Effector memory CD4-positive, alpha-beta T cell (primary cell): ENCODE results near the gene URGCP.

ENCODE experiments used
- DNase-seq, 3 donors: peaks; one replicate each; pipeline ENCODE4 v3.0.0-alpha.2; 2020
- H3K27ac ChIP-seq: 2 replicates; pipeline ENCODE4 v1.7.0; 2013; ENCODE audit warnings: mild to moderate bottlenecking, low read length, moderate library complexity; ENCODE audit not compliant: insufficient read depth, poor library complexity, severe bottlenecking
- H3K27me3 ChIP-seq: replicated peaks from 2 replicates; pipeline ENCODE4 v1.7.0; 2013; ENCODE audit warnings: mild to moderate bottlenecking, low read length; ENCODE audit not compliant: insufficient read depth, control insufficient read depth, poor library complexity, severe bottlenecking
- H3K36me3 ChIP-seq: 2 replicates; pipeline ENCODE4 v1.7.0; 2013; ENCODE audit warnings: mild to moderate bottlenecking, low read length, moderate library complexity; ENCODE audit not compliant: control insufficient read depth, insufficient read depth
- H3K4me1 ChIP-seq: 2 replicates; pipeline ENCODE4 v1.7.0; 2013; ENCODE audit warnings: low read length, mild to moderate bottlenecking; ENCODE audit not compliant: control insufficient read depth, insufficient read depth, poor library complexity, severe bottlenecking
- H3K4me3 ChIP-seq: 2 replicates; pipeline ENCODE4 v1.7.0; 2013; ENCODE audit warnings: low read length, low read depth, mild to moderate bottlenecking; ENCODE audit not compliant: insufficient read depth, poor library complexity, severe bottlenecking
- H3K9me3 ChIP-seq: 2 replicates; pipeline ENCODE4 v1.7.0; 2013; ENCODE audit warnings: mild to moderate bottlenecking, low read length, moderate library complexity; ENCODE audit not compliant: control insufficient read depth

The URGCP gene

GRCh38 chr7:43868181-43868580 is 38.2 kb downstream of the URGCP start:
- H3K4me1 ChIP-seq: peaks cover 9% of the 10 kb centered on the region
- no peaks in the 10 kb centered on the region for H3K9me3 ChIP-seq
- peak overlapping the region; percentile 60 for H3K27ac ChIP-seq
- H3K4me3 ChIP-seq: peak overlapping the region; percentile 67
- H3K36me3 ChIP-seq: peaks cover 14% of the 10 kb centered on the region
- no peaks in the 10 kb centered on the region for H3K27me3 ChIP-seq
- DNase-seq: no peak

- H3K27ac ChIP-seq: no peak overlapping the region
- H3K4me1 ChIP-seq: peaks cover 9% of the 10 kb centered on the region
- DNase-seq: no peak
- no peaks in the 10 kb centered on the region for H3K27me3 ChIP-seq
- H3K4me3 ChIP-seq: no peak overlapping the region
- H3K36me3 ChIP-seq: peaks cover 14% of the 10 kb centered on the region
- H3K9me3 ChIP-seq: no peaks in the 10 kb centered on the region
Observed at GRCh38 chr7:43865277-43865676, 41.1 kb downstream of the URGCP start.

- Histone ChIP-seq H3K27ac (no peak overlapping the region), H3K27me3 (no peaks in the 10 kb centered on the region), H3K4me1 (peaks cover 9% of the 10 kb centered on the region), H3K9me3 (no peaks in the 10 kb centered on the region), H3K4me3 (no peak overlapping the region), H3K36me3 (peaks cover 14% of the 10 kb centered on the region)
- DNase-seq: no peak
Observed at GRCh38 chr7:43864126-43864525, 42.3 kb downstream of the URGCP start.

DNA sequence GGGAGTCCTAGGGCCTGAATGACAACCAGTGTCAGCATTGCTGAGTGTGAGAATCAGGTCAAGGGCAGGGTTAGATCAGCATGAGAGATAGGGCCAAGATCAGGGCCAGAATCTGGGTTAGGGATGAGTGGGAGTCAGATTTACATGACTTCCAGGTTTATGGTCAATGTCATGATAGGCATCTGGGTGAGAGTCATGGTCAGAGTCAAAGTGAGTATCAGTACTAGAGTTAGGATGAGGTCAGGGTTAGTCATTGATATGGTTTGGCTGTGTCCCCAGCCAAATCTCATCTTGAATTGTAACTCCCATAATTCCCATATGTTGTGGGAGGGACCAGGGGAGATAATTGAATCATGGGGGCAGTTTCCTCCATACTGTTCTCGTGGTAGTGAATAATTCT is 49.4 kb downstream of the URGCP start:
- no peak overlapping the region for H3K27ac ChIP-seq
- no peaks in the 10 kb centered on the region for H3K9me3 ChIP-seq
- no peaks in the 10 kb centered on the region for H3K36me3 ChIP-seq
- no peak overlapping the region for H3K4me3 ChIP-seq
- no peak for DNase-seq
- H3K4me1 ChIP-seq: no peaks in the 10 kb centered on the region
- no peaks in the 10 kb centered on the region for H3K27me3 ChIP-seq

GRCh38 chr7:43856316-43856715 is 50.1 kb downstream of the URGCP start:
- Histone ChIP-seq H3K36me3 (no peaks in the 10 kb centered on the region), H3K4me1 (no peaks in the 10 kb centered on the region), H3K27ac (no peak overlapping the region), H3K27me3 (no peaks in the 10 kb centered on the region), H3K9me3 (no peaks in the 10 kb centered on the region), H3K4me3 (no peak overlapping the region)
- DNase-seq: no peak

- no peaks in the 10 kb centered on the region for H3K36me3 ChIP-seq
- no peaks in the 10 kb centered on the region for H3K27me3 ChIP-seq
- H3K4me3 ChIP-seq: no peak overlapping the region
- no peaks in the 10 kb centered on the region for H3K4me1 ChIP-seq
- H3K9me3 ChIP-seq: no peaks in the 10 kb centered on the region
- H3K27ac ChIP-seq: no peak overlapping the region
- no peak for DNase-seq
Observed at GRCh38 chr7:43855176-43855575, 51.2 kb downstream of the URGCP start.

GRCh38 chr7:43851805-43852204 is 54.6 kb downstream of the URGCP start:
- DNase-seq: no peak
- no peaks in the 10 kb centered on the region for H3K27me3 ChIP-seq

DNA sequence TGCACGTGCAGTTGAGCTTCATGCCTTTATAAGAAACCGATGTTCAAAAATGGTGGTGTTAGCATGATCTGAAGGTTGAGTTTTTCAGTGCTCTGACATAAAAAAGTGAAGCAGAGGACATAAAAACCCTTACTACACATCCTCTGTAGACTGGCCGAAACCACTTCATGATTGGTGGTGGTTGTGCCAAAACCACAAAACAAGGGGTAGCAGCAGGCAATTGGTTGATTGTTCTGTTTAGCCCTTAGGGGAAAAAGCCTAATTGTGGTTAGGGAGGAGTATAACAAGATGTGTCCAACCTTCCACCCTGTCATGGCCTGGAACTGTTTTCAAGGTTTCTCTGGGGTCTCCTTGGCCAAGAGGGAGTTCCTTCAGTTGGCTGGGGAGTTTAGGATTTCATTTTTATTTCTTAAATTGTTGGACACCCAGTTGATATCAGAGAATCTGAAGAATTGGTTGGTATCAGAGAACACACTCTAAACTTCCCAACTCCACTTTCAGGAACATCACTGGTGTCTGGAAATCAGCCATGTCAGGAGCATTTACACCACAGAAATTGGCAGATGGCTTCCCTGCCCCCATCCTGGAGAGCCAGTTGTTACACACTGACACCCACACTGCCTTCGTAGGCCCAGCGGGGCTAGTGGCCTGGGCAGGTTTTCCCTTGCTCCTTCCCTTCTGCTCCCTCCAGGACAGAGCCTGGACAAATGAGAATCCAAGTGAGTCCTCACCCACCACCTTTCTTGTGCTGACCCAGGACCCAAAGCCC is 55.9 kb downstream of the URGCP start:
- Histone ChIP-seq H3K27me3 (no peaks in the 10 kb centered on the region), H3K4me1 (no peaks in the 10 kb centered on the region), H3K9me3 (no peaks in the 10 kb centered on the region), H3K36me3 (no peaks in the 10 kb centered on the region), H3K27ac (no peak overlapping the region), H3K4me3 (no peak overlapping the region)
- no peak for DNase-seq

More at GRCh38 chr7:43851805-43852204, 54.6 kb downstream of the URGCP start:
- no peaks in the 10 kb centered on the region for H3K36me3 ChIP-seq
- H3K9me3 ChIP-seq: no peaks in the 10 kb centered on the region
- no peaks in the 10 kb centered on the region for H3K4me1 ChIP-seq
- H3K27ac ChIP-seq: no peak overlapping the region
- H3K4me3 ChIP-seq: no peak overlapping the region

DNA sequence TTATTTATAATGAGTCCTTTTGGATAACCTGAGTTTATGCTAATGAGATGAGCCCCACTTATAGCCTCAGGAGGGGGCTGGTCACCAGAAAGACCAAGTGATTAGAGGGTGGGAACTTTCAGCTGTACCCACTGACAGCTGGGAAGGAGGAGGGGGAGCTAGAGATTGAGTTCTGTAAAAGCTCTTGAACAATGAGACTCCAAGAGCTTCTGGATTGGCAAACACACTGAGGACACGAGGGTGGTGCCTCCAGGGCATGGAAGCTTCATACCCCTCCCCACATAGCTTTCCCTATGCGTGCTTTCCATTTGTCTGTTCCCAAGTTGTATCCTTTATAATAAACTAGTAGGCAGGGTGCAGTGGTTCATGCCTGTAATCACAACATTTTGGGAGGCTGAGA is 57.3 kb downstream of the URGCP start:
- Histone ChIP-seq H3K27ac (no peak overlapping the region), H3K4me3 (no peak overlapping the region), H3K4me1 (no peaks in the 10 kb centered on the region), H3K36me3 (no peaks in the 10 kb centered on the region), H3K27me3 (no peaks in the 10 kb centered on the region), H3K9me3 (no peaks in the 10 kb centered on the region)
- no peak for DNase-seq

GRCh38 chr7:43847496-43847895 is 58.9 kb downstream of the URGCP start:
- no peak for DNase-seq
- H3K36me3 ChIP-seq: no peaks in the 10 kb centered on the region
- H3K9me3 ChIP-seq: no peaks in the 10 kb centered on the region

More at GRCh38 chr7:43847496-43847895, 58.9 kb downstream of the URGCP start:
- H3K4me1 ChIP-seq: no peaks in the 10 kb centered on the region
- H3K4me3 ChIP-seq: no peak overlapping the region
- no peaks in the 10 kb centered on the region for H3K27me3 ChIP-seq
- H3K27ac ChIP-seq: no peak overlapping the region
